Natural killer cell (primary cell): ENCODE results near the gene NAT14. TPM values are rescaled to one million over a fixed set of nuclear protein-coding genes. Genes with fewer than 3 reads are reported as not detected.

Experiments used
- ATAC-seq, 3 donors: fragments of 150-1000 bp in 2 of 3; fragments of 200-7000 bp in 1 of 3; cut with Tn5 transposase; 1 replicate in 1 of 3; 2 replicates in 2 of 3; pipeline ENCODE4 v1.10.0; 2021; ENCODE audit warnings: mild to moderate bottlenecking in 2 of 3, moderate library complexity in 2 of 3
- DNase-seq, 2 donors: peaks; one replicate each; pipeline versions ENCODE4 v3.0.0 to v3.0.0-alpha.2; 2013 to 2021; ENCODE audit warnings: mixed read lengths in 1 of 2
- H3K27ac ChIP-seq: one replicate; pipeline ENCODE4 v1.5.1; 2013; ENCODE audit warnings: mild to moderate bottlenecking, low read length
- H3K27me3 ChIP-seq: one replicate; pipeline ENCODE4 v1.6.1; 2013; ENCODE audit warnings: low read length; ENCODE audit not compliant: control insufficient read depth, insufficient read depth
- H3K36me3 ChIP-seq: one replicate; pipeline ENCODE4 v1.6.1; 2013; ENCODE audit warnings: low read length; ENCODE audit not compliant: control insufficient read depth, insufficient read depth
- H3K4me1 ChIP-seq: one replicate; pipeline ENCODE4 v1.6.1; 2013; ENCODE audit warnings: low read length; ENCODE audit not compliant: control insufficient read depth, insufficient read depth
- H3K4me3 ChIP-seq: one replicate; pipeline ENCODE4 v1.5.1; 2013; ENCODE audit warnings: low read length
- H3K9me3 ChIP-seq: one replicate; pipeline ENCODE4 v1.6.1; 2013; ENCODE audit warnings: low read length; ENCODE audit not compliant: control insufficient read depth, insufficient read depth
- H3K27ac Mint-ChIP-seq, 2 donors: one replicate each; pipeline ENCODE4 v1.8.0; 2022; ENCODE audit warnings: mild to moderate bottlenecking in 2 of 2, mixed read lengths in 2 of 2, moderate library complexity in 1 of 2
- H3K27me3 Mint-ChIP-seq, 2 donors: one replicate each; pipeline ENCODE4 v1.8.0; 2022; ENCODE audit warnings: low read depth in 2 of 2, mixed read lengths in 2 of 2
- H3K36me3 Mint-ChIP-seq: one replicate; pipeline ENCODE4 v1.8.0; 2022; ENCODE audit warnings: mixed read lengths
- H3K4me1 Mint-ChIP-seq, 2 donors: one replicate each; pipeline ENCODE4 v1.8.0; 2022; ENCODE audit warnings: mixed read lengths in 2 of 2
- H3K4me3 Mint-ChIP-seq: one replicate; pipeline ENCODE4 v1.8.0; 2022; ENCODE audit warnings: mild to moderate bottlenecking, moderate library complexity, mixed read lengths
- H3K9me3 Mint-ChIP-seq, 2 donors: one replicate each; pipeline ENCODE4 v1.8.0; 2022; ENCODE audit warnings: mixed read lengths in 2 of 2
- CTCF ChIP-seq: fragments of 200-600 bp; IDR thresholded peaks from one replicate; pipeline ENCODE4 v1.8.0; 2022; ENCODE audit warnings: antibody characterized with exemption
- WGBS: methylation state at CpG from one replicate; pipeline ENCODE4 v1.1.7; 2013; ENCODE audit warnings: missing lambda C conversion rate; ENCODE audit not compliant: insufficient coverage; 5-methylcytosine and 5-hydroxymethylcytosine counted together
- intact Hi-C: fragments of 100-400 bp; cut with micrococcal nuclease; formaldehyde crosslinking; loops from one replicate; pipeline ENCODE4 v1.14.2; 2022
- total RNA-seq, 4 donors: library from RNA; stranded (reverse); fragments of 120-200 nt in 1 of 4; gene quantifications; one replicate each; pipeline versions ENCODE4 v1.2.3 to v1.2.4, GENCODE V29; 2013 to 2022

The NAT14 gene
- total RNA-seq, 3 donors from 2014 or later (not counting 1 experiment from before 2014, with no cell fraction given): 8.7 to 12.5 (median 8.8) TPM

DNA sequence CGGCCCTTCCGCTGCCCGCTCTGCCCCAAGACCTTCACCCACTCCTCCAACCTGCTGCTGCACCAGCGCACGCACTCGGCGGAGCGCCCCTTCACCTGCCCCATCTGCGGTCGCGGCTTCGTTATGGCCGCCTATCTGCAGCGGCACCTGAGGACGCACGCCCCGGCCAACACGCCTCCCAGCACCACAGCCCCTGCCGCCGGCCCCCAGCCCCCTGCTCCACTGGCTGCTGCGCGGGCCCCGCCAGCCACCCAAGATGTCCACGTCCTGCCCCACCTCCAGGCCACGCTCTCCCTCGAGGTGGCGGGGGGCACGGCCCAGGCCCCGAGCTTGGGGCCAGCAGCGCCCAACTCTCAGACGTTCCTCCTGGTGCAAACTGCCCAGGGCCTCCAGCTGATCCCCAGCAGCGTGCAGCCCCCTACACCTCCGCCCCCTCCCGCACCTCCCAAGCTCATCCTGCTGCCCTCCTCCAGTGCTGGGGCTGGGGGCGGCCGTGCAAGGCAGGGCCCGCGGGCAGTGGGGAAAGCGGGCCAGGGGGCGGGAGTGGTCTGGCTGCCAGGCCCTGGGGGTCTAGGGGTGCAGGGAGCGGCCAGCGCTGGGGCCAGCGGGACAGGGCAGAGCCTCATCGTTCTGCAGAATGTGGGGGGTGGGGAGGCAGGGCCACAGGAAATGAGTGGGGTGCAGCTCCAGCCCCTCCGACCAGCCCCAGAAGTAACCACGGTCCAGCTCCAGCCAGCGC, 1.9 kb upstream of the NAT14 start:
- Mint-ChIP-seq H3K4me1 (peaks cover 19 to 27% of the 10 kb centered on the region in 2 donors), H3K27ac (no peak overlapping the region), H3K9me3 (no peaks in the 10 kb centered on the region), H3K4me3 (no peak overlapping the region), H3K36me3 (no peaks in the 10 kb centered on the region), H3K27me3 (peaks cover 0 to 2% of the 10 kb centered on the region in 2 donors)
- TF ChIP-seq CTCF: no peak
- no peaks in the 10 kb centered on the region for H3K27me3 ChIP-seq
- intact Hi-C loops: no loop called here
- WGBS: 96% methylated on average over 47 of the region's 47 CpGs
- DNase-seq (no peak), ATAC-seq (no peak)
- H3K27ac ChIP-seq: no peak overlapping the region
- no peak overlapping the region for H3K4me3 ChIP-seq
- peaks cover 23% of the 10 kb centered on the region for H3K4me1 ChIP-seq
- H3K9me3 ChIP-seq: no peaks in the 10 kb centered on the region
- peaks cover 5% of the 10 kb centered on the region for H3K36me3 ChIP-seq

DNA sequence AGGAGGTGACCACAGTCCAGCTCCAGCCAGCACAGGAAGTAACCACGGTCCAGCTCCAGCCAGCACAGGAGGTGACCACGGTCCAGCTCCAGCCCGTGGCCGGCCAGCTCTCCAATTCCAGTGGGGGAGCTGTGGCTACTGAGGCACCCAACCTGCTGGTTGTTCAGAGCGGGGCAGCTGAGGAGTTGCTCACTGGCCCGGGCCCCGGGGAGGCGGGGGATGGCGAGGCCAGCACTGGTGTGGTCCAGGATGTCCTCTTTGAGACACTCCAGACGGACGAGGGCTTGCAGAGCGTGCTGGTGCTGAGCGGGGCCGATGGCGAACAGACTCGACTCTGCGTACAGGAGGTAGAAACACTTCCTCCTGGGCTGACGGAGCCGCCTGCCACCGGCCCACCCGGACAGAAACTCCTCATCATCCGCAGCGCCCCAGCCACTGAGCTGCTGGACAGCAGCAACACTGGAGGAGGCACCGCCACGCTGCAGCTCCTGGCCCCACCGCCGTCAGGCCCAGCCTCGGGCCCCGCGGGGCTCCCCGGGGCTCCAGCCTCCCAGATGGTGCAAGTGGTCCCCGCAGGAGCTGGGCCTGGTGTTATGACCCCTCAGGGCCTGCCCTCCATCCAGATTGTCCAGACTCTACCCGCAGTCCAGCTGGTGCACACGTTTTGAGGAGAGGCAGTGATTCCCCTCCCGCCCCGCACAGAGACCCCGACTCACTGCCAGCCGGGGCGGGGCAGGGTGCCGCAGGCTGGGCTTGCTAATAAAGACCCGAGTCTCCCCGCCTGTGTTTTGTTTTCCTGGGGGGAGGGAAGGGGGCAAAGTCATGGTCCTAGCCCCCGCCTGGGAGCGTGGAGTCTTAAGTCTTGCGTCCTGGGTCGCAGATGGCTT, 1.0 kb upstream of the NAT14 start:
- H3K27me3 Mint-ChIP-seq: peaks cover 0 to 2% of the 10 kb centered on the region in 2 donors
- 89% methylated on average over 46 of the region's 46 CpGs for WGBS

GRCh38 chr19:55485439-55486011, 537 bp downstream of the NAT14 start:
- 29% methylated on average over 18 of the region's 18 CpGs for WGBS
- peak overlapping the region; percentile 54 for H3K4me3 ChIP-seq
- peaks cover 23% of the 10 kb centered on the region for H3K4me1 ChIP-seq
- no peaks in the 10 kb centered on the region for H3K36me3 Mint-ChIP-seq
- peak overlapping the region; percentile 77 for H3K4me3 Mint-ChIP-seq
- no peaks in the 10 kb centered on the region for H3K9me3 ChIP-seq
- intact Hi-C loops: no loop called here
- H3K9me3 Mint-ChIP-seq: no peaks in the 10 kb centered on the region
- peaks cover 5% of the 10 kb centered on the region for H3K36me3 ChIP-seq
- H3K27ac Mint-ChIP-seq: peak overlapping the region; percentile 54 to 85
- peak in 2 of 3 donors; percentile 14 to 22 for ATAC-seq
- no peak for TF ChIP-seq CTCF
- H3K27me3 Mint-ChIP-seq: peaks cover 0 to 2% of the 10 kb centered on the region in 2 donors
- DNase-seq: peak in 1 of 2 donors; percentile 44
- peak overlapping the region; percentile 42 for H3K27ac ChIP-seq
- peaks cover 0 to 7% of the 10 kb centered on the region in 2 donors for H3K4me1 Mint-ChIP-seq
- H3K27me3 ChIP-seq: no peaks in the 10 kb centered on the region

More for the DNA sequence above, 1.0 kb upstream of the NAT14 start:
- ATAC-seq (no peak), DNase-seq (no peak)
- Histone ChIP-seq H3K27me3 (no peaks in the 10 kb centered on the region), H3K36me3 (peaks cover 5% of the 10 kb centered on the region), H3K4me3 (peak overlapping the region; percentile 54), H3K9me3 (no peaks in the 10 kb centered on the region), H3K27ac (no peak overlapping the region), H3K4me1 (peaks cover 23% of the 10 kb centered on the region)
- TF ChIP-seq CTCF: no peak
- H3K36me3 Mint-ChIP-seq: no peaks in the 10 kb centered on the region
- peak overlapping the region; percentile 57 for H3K4me3 Mint-ChIP-seq
- no peaks in the 10 kb centered on the region for H3K9me3 Mint-ChIP-seq
- H3K4me1 Mint-ChIP-seq: peaks cover 11 to 19% of the 10 kb centered on the region in 2 donors
- intact Hi-C loops: no loop called here
- H3K27ac Mint-ChIP-seq: peak overlapping the region in 1 of 2 donors; percentile 85
